HG02588 (cell line): ENCODE results near the gene VWA5B2.

Experiments
- ATAC-seq: cut with Tn5 transposase; IDR thresholded peaks from one replicate; pipeline ENCODE4 v1.9.1; 2021; ENCODE audit warnings: mild to moderate bottlenecking, moderate library complexity; ENCODE audit not compliant: unreplicated experiment

The VWA5B2 gene

GRCh38 chr3:184222521-184222920 is 6.9 kb upstream of the VWA5B2 start:
- ATAC-seq, result no peak

- no peak for ATAC-seq
These were observed 5.4 kb upstream of the VWA5B2 start for GRCh38 chr3:184223946-184224345.

DNA sequence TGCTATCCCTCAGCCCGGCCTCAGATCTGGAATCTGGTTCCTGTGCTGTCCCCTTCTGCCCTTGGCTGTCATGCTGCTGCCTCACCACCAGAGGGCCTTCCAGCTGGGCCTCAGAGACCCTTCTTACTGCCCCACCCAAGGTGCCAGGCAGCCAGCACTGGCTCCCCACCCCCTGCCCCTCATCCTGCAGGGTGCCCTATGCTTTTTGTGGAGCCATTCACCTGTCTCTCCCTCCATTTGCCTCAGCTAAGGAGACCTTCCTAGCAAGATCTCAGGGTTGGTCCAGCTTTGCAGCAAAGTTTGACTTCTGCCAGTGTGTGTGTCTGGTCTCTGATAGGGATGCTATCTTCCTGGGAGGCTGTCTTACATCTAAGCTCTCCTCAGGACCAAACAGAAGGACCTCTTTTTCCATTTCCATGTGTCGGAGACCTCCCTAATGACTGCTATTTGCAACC is 1.9 kb upstream of the VWA5B2 start:
- ATAC-seq, result no peak

GRCh38 chr3:184228376-184229137 is 828 bp upstream of the VWA5B2 start:
- no peak for ATAC-seq

- ATAC-seq, result no peak
These were observed 757 bp downstream of the VWA5B2 start for GRCh38 chr3:184230081-184230602.

DNA sequence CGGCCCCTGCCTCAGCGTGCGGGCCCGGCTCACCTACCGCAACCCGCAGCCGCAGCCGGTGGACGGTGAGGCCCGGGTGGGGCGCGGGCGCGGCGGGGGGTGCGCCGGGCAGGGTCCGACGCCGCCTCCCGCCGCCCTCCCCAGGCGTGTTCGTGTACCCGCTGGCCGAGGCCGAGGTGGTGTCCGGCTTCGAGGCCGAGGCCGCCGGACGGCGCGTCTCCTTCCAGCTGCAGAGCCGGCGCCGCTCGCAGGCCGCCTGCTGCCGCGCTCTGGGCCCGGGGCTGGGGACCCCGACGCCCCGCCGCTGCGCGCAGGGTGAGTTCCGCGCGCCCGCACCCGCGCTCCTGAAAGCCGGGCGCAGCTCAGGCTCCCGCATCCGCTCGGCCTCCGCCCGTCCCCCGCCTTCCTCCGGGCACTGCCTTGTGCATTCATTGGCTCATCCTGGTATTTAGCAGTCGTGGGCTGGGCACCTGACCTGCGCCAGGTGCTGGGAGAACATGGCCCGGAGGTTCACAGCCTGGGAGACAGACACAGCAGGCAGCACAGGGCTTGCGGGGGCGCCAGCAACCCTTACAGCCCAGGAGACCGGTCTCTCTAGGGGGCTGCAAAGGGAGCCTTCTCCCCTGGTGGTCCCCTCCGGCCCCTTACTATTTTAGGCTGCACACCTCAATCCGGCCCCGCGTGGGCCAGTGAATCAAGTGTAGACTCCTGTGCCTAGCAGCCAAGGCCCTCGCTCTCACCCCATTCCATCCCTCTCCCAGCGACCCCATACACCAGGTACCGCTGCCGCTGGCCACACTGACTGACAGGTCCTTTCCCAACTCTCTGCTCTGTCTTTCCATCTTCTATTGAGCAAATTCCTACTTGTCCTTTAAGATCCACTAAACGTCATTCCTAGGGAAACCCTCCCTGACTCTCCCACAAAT is 1.5 kb downstream of the VWA5B2 start:
- no peak for ATAC-seq

DNA sequence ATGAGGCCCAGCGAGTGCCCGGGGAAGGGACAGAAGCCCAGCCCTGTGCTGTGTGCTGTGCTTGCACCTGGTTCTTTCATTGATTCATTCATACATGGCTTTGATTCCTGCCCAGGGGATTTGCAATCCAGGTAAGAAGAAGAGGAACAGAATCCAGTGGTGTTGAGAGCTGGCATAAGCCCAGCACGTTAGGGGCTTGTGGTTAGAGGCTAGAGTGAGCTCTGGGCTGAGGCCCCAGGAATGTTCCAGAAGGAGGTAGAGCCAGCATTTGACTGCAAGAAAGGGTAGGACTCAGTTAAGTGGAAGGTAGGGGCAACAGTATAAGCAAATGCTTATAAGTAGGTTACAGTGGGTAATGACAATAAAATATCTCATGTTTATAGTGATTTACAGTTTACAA is 2.3 kb downstream of the VWA5B2 start:
- ATAC-seq, result no peak

DNA sequence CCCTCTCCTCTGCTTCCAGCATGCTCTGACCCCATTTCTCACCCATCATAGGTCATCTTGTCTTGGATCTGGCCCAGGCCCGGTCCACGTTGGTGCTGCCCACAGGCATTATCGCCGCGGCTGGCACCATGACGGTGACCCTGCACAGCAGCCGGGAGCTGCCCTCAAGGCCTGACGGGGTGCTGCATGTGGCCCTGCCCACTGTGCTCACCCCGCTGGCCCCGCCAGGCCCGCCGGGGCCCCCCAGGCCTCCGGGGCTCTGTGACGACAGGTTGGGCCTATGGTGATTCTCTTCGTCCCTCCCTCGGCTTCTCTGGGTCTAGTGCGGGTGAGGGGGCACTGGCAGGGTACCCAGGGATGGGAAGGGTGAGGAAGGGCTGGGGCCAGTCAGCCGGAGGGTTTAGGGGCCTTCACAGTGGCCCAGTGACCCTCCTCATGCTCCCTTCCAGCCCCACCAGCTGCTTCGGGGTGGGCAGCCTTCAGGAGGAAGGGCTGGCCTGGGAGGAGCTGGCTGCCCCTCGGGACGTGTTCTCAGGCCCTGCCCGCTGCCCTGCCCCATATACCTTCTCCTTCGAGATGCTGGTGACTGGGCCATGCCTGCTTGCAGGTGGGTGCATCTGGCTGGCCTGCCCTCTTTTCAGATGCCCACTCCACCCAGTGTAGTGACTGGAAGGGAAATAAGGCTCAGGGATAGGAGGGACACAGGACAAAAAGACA is 3.9 kb downstream of the VWA5B2 start:
- no peak for ATAC-seq

DNA sequence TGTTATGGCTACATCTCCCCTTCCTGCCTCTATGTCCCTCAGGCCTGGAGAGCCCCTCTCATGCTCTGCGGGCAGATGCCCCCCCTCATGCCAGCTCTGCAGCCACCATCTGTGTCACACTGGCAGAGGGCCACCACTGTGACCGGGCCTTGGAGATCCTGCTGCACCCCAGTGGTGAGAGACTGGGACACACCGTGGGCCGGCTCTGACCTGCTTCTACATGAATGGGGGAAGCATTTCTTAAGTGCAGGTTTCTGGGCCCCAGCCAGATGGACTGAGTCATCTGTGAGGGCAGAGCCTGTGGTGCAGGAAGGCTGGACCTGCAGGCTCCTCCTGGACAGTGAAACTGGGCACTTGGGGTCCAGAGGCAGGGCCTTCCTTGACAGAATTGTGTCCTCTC is 4.8 kb downstream of the VWA5B2 start:
- ATAC-seq, result no peak

GRCh38 chr3:184234671-184235380 is 5.4 kb downstream of the VWA5B2 start:
- ATAC-seq, result no peak

DNA sequence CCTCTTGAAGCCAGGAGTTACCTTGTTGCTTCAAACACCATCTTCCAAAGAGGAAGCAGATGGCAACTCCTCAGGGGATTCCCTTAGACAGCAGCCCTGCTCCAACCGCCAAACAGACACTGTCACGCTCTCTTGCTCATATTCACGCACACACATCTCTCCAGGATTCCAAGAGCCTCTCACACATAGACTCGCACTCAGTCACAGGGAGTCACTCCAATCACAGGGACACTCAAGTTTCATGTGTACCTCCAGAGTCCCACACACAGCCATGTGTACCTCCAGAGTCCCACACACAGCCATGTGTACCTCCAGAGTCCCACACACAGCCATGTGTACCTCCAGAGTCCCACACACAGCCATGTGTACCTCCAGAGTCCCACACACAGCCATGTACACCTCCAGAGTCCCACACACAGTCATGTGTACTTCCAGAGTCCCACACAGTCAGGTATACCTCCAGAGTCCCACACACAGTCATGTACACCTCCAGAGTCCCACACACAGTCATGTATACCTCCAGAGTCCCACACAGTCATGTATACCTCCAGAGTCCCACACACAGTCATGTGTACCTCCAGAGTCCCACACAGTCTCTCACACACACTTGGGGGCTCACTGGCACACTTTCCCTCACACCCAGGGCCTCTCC is 6.1 kb downstream of the VWA5B2 start:
- no peak for ATAC-seq

GRCh38 chr3:184236033-184236410 is 6.6 kb downstream of the VWA5B2 start:
- ATAC-seq, result no peak

GRCh38 chr3:184236636-184237035 is 7.3 kb downstream of the VWA5B2 start:
- no peak for ATAC-seq

DNA sequence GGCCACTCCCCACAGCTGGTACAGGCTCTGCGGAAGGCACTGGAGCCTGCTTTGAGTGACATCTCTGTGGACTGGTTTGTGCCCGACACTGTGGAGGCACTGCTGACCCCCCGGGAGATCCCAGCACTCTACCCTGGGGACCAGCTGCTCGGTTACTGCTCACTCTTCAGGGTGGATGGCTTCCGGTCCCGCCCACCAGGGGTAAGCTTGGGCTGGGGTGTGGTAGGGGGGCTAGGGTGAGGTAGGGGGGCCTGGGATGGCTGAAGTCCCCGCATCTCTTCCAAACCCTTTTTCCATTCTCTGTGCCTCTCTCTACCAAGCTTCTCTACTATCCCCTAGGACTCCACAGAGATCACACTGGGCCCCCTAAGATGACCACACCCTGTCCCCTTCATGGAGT is 7.8 kb downstream of the VWA5B2 start:
- ATAC-seq, result no peak

DNA sequence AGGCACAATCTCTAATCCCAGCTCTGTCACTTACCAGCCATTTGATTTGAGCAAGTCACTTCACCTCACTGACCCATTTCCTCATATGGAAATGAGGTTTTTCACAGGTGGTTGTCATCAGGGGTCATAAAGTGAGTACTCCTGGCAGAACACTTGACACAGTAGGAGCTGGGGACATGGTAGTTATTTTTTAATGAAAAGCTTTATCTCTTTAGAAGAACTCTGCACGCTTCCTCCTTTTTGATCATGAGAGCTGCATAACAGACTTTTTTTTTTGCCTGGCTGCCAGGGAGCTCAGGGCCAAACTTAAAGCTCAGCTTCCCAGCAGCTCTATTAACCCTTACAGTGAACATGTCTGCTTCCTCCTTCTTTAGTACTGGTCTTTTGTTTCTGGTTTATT is 8.4 kb downstream of the VWA5B2 start:
- ATAC-seq, result no peak

- no peak for ATAC-seq
These were observed 8.9 kb downstream of the VWA5B2 start for GRCh38 chr3:184238246-184238818.

DNA sequence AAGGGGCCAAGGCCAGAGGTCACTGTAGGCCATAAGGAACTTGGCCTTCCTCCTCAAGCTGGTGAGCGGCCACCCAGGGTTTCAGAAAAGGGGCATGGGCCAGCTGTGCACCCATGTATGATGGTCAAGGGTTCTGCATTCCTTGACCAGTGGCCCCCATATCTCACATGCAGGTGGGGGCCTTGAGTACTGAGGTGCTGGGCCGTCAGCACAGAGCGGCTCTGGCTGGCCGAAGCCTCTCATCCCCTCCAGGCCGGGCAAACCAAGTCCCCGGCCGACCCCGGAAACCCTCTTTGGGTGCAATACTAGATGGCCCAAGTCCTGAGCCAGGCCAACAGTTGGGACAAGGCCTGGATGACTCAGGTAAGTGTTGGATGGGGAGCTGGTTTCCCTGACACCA is 9.8 kb downstream of the VWA5B2 start:
- ATAC-seq, result no peak

DNA sequence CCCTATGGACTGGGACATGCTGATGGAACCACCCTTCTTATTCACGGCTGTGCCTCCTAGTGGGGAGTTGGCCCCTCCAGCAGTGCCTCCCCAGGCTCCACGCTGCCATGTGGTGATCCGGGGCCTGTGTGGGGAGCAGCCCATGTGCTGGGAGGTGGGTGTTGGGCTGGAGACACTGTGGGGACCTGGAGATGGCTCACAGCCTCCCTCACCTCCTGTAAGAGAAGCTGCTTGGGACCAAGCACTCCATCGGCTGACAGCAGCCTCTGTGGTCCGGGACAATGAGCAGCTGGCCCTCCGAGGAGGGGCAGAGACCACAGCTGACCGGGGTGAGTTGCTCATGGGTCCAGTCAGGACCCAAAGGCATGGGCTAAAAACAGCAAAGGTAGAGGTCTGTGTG is 10.3 kb downstream of the VWA5B2 start:
- ATAC-seq, result no peak

GRCh38 chr3:184240384-184241140 is 11.2 kb downstream of the VWA5B2 start:
- ATAC-seq, result no peak
